Activated CD4-positive, CD25-positive, alpha-beta regulatory T cell treated with anti-CD3 and anti-CD28 coated beads, Interleukin-2, amount 50 U/mL, for 24 hours (primary cell): Measurements from ENCODE around the gene USH2A.

ENCODE experiments used
- ATAC-seq, 2 donors: fragments of 150-1000 bp; cut with Tn5 transposase; one replicate each; pipeline ENCODE4 v1.10.0; 2021; ENCODE audit warnings: mild to moderate bottlenecking in 1 of 2, moderate library complexity in 1 of 2

USH2A gene

DNA sequence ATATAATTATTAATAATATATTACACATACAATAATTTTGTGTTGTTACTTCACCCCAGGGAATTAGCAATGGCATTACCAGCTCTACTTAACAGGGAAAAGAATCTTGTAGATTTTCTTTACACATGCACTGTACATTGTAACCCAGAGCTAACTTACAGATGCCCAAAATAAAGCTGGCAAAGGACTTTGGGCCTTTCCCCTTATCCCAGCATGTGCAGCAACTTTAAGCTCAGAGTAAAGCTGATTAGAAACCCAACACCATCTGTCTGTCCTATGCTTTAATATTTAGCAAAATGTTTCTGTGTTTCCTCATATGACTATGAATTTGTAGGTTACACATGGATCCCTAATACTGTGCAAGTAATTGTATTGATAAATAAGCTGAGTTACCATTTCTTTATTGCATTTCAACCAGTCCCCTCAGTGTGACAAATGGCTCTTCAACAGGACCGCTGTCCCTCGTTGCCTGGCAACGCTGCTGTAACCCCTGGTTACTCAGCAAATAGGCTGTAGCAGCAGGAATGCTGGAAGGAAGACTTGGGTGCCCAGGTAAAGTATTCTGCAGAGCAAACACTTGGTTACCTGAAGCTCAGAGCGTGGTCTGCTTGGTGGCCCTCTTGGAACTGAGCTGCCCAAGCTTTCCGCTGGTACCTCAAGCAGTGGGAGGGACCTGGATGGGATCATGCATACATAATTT is at the start of gene USH2A:
TSS of gene USH2A (minus strand) at position 628 of the 700 bp plus-strand sequence. CDS start 1,112 bp downstream, outside the sequence.
- no peak for ATAC-seq

DNA sequence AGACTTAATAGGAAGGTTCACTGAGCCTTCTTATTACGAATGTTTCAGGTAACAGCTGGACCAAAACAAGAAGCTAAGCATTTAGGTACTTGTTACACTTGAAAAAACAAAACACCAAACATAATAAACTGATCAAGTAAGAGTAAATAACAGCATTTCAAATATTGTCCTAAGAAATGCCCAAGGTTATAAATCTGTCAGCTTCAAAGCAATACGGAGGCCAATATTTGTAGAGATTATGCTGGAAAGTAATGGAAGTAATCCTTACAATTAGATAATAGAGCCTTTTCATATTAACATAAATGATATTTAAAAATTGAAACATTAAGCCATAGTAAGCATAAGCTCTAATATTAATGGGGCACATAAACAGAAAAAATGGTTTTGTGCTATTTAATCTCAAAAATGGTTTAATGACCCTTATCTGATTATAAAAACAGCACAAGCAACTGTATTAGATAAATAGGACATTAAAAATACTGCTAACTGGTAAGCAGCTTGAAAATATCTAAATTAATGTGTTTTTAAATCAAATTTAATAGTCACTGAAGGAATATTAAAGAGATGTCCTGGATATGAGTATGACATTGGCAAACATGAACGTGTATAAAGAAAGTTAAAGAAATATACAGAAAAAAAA is 43.0 kb upstream of the USH2A start:
- ATAC-seq, result no peak

- no peak for ATAC-seq
These were observed 41.2 kb upstream of the USH2A start for GRCh38 chr1:216464489-216464888.

GRCh38 chr1:216462066-216462775 is 39.0 kb upstream of the USH2A start:
- no peak for ATAC-seq

DNA sequence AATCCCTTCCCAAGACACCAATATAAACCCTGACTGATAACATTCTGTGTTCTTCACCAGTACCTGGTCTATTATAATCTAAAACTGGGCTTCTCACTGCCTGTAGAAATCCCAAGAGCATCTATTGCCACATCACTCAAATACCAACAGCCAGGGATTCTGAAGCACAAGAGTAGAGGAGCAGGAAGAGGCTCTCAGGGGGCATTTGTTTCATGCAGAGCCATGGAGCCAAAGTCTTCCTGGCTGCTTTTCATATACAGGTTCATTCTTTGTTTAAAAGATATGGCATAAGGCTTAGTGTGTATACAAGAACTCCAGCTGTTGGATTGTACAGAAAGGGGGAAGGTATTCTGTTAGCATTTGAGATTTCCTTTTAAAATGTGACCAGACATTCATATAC is 38.2 kb upstream of the USH2A start:
- no peak for ATAC-seq

DNA sequence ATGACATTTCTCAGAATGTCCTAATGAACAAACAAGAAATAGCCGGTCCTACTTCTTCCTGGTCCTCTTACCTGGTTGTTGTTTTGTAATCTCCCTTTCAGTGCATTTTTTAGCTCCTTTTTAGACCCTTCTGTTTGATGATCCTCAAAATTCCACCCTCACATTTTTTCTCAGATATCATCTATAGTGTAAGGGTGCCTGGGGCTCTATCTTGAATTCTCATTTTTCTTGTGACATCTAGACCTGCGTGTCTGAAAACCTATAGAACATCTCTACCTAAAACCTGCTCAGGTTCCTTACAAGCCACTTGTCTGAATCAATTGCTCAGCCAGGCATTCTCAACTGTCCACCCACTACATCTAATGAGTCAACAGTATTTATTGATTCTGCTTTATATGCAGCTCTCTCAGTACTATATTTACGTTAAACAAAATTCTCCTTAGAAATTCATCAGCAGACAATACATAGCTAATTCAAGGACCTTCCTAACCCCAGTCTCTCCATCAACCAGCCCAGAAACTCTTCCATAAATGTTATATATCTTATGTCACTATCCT is 36.5 kb upstream of the USH2A start:
- no peak for ATAC-seq

- no peak for ATAC-seq
These were observed 35.6 kb upstream of the USH2A start for GRCh38 chr1:216458812-216459211.

DNA sequence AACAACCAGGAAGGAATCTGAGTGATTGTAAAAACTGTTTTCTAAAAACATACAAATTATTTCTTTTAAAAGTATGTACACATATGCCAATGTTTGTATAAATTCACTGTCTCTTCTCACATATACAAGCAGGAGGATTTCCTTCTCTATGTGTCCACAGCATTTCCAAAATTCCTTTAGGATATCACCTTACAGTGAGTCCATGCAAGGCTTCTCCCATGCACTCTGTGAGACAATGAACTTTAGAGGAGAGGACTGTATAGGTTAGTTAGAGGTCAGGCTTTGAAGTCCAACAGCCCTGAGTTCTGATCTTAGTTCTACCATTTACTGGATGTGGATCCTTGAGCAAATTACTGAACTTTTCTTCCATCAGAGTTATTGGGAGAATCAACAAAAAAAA is 34.1 kb upstream of the USH2A start:
- no peak for ATAC-seq

DNA sequence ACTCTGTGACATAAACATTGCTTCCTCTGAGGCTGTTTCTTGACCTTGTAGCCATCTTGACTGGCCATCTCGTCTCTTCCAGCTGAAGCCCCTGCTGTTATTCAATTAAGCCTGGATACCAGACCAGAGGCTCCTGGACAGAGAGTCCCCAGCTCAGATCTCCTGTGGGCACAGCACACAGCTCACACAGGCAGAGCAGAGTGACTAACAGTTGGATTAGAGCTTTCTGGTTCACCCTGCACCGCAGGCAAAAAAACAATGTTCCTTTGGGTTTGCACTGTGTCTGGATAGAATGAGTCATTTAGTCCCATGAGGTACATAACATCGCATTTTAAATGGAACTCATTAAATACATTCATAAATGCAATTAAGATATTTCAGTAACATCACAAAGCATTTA is 33.4 kb upstream of the USH2A start:
- no peak for ATAC-seq

DNA sequence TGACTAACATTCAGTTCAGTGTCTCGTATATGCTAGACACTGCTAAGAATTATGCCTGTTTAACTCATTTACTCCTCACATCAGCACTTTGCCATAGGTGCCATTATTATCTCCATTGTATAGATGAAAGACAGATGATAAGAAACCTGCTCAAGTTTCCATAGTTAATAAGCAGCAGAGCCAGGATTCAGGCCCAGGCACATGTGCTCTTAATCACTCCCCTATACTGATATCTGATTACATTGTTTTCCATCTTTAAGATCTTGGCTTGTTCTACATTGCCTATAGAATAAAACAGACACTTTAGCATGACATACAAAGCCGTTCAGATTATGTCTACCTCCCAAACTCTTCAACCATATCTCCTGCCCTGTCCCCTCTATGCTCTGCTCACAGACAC is 30.5 kb upstream of the USH2A start:
- no peak for ATAC-seq

DNA sequence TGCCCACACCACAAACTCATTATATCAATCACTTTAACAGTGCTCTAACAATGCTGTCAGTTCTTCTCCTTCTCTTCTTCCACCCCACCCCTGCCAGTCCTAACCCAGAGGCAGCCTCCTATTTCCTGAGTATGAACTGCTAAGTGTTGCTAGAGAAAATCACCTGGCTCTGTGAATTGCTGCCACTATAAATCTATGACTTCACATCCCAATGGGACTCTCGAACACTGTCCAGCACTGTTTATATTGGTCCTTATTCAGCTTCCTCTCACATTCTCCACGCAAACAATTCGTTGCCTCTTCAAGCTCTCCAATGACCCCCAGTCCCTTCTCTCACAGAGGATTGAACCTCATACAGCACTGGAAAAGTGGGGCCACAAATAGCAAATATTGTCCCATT is 27.0 kb upstream of the USH2A start:
- ATAC-seq, result no peak

- no peak for ATAC-seq
These were observed 24.8 kb upstream of the USH2A start for GRCh38 chr1:216448011-216448510.

DNA sequence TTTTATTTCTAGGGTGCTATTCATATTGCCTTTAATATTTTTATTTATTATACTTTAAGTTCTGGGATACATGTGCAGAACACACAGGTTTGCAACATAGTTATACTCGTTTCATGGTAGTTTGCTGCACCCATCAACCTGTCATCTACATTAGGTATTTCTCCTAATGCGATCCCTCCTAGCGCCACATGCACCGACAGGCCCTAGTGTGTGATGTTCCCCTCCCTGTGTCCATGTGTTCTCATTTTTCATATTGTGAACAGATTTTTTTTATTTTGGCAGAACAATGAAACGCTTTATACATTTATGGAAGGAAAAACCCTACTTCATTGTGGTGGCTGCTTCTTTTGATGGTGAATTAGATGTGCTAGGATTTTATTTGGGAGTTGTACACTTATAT is 14.4 kb upstream of the USH2A start:
- no peak for ATAC-seq

- no peak for ATAC-seq
These were observed 11.0 kb upstream of the USH2A start for GRCh38 chr1:216434232-216434631.

DNA sequence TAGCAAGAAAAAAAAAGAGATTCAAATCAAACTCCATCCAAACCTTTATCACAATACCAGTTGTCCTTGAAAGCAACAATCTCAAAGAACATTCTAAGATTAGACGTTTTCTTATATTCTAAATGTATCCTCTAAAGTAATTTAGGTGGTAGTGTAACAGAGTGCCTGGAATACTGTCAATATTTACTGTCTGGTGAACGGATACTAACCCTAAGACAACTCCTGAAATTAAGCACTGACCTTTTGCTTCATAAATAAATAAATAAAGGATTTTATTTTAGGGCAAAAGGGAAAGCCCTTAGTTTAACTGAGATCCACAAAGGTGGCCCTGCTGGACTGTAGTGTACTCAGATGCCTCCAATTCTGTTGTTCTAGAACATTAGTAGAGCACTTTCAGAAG is 9.9 kb upstream of the USH2A start:
- no peak for ATAC-seq

- no peak for ATAC-seq
These were observed 7.5 kb upstream of the USH2A start for GRCh38 chr1:216430744-216431143.

DNA sequence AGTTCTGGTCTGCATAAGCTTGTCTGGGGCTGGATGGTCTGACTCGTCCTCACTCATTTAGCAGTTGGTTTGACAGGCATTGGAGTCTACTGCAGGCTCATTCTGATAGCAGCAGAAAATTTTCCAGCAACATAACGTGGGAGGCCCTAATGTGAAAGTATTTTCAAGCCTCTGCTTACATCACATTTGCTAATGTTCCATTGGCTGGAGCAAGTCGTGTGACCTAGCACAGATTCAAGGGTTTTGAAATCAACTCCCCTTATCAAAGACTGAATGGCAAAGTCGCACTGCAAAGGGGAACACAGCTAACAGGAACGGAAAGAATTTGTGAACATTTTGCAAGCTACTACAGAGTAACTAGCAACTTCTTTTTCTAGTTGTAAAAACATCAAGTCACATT is 2.3 kb upstream of the USH2A start:
- no peak for ATAC-seq

DNA sequence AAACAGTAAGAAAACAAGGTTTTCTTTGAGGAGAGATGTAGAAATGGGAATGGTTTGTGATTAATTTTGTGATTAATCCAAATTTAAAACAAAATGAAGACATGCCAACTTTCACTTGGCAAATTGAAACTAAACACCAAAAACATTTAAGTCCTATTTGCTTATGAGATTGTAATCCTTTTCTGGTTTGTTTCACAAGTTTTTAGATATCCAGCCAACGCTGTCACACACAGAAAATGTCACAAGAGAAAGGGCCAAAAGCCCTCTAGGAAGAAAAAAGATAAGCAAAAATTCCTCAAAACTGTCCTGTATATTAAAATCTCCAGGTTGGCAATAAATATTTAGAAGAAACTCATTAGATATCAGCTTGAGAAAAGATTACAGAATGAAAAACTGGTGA is 2.5 kb downstream of the USH2A start:
- no peak for ATAC-seq

DNA sequence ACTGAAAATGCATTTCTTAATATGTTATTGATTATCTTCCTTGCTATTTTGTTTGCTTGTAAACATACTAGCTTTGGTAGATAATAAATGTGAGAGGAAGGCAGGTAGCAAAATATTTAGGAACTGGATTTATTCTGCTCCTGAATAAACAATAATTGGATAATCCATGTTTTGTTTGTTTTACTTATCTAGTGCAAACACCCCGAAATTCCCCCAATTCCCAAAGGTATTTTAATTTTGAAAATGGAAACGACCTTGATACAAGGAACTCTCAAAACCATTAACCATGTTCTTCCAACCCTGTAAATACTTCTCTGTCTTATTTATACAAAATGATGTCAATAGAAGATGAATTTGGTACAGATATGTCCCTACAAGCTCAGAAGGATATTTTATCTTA is 3.0 kb downstream of the USH2A start:
- ATAC-seq, result no peak

DNA sequence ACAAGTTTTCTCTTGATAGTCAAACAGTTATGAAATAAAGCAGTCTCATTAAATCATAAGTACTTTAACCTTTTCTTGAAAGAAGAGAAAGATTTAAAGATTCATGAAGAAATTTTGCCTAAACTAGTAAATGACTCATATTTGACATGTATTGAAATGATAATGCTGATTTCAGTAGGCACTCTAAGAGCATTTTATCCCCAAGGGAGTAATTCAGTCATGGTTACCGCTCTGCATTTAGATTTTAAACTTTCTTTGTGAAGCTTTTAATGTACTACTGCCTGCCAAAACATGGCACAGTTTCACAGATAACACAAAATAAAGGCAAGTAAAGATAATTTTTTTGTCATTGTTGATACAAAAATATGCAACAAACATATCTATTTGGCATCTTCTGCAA is 6.8 kb downstream of the USH2A start:
- no peak for ATAC-seq

DNA sequence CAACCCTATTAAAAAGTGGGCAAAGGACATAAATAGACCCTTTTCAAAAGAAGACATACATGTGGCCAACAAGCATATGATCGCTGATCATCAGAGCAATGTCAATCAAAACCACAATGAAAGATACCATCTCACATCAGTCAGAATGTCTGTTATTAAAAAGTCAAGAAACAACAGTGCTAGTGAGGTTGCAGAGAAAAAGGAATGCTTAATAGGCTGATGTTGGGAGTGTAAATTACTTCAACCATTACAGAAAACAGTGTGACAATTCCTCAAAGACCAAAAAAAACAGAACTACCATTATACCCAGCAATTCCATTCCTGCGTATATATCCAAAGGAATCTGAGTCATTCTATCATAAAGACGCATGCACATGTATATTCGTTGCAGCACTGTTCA is 13.2 kb downstream of the USH2A start:
- no peak for ATAC-seq

GRCh38 chr1:216390956-216391355 is 32.3 kb downstream of the USH2A start:
- ATAC-seq, result no peak

DNA sequence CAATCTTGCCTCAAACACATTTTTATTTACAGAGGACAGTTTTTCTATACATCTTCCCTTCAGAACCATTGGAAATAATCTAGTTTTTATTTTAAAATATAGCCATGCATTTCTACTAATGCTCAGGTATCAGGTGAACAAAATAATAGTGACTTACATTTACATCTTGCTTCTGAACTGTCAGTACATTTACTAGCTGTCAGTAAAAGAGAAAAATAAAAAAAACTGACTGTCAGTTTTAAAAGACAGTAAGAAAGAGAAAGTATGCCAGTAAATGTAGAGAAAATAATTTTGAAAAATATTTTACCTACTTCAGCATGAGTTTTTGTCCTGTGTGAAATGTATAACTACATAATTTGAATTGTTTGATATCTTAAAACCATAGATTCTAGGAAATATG is 33.5 kb downstream of the USH2A start:
- no peak for ATAC-seq

DNA sequence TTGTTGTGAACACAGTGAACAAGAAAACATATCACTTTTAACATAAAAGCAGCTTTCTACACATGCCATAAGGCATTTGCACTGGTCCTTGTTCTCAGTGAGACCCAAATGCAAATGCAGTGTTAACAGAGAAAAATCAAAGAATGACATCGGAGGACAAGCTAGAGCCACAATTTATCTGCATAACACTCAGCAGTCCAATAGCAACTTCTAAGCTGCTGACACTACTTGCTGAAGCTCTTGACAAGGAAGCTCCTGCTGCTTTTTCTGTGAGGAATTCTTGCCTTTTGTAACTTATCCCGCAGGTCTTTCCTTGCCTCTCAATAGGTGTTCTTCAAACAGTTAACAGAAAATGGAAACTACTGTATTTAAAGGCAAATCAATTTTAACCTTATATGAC is 34.7 kb downstream of the USH2A start:
- ATAC-seq, result no peak
